Measurements from ENCODE around the gene FAF2.
"Not testable (repeated sequence)": the region's sequence is repeated elsewhere in the genome, so short reads cannot be mapped to it uniquely, and the experiment has no call there.

Gene FAF2

DNA sequence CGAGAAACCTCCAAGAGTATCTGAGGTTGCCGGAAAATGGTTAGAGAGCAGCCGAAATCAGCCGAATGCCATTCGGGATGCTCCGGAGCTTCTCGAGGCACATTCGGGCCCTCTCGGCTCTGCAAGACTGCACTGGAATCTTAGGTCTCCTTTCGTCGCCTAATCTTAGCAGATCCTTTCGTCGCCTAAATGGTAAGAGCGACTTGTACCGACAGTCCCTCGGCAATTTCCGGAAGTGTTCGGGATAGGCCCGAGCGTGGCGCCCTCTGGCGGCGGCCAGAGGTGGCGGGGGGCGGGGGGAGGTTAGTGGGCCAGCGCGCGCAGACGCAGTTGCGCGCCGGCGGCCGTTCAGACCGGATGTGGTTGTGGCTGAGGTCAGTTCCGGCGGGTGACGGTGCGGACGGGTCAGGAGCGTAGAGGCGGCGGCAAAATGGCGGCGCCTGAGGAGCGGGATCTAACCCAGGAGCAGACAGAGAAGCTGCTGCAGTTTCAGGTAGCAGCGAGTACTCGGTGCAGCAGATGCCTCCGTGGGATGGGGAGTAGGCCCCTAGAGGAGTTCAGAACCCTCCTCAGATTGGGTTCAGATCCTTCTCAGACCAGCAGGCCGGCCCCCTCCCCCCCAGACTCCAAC is at the start of gene FAF2:
FAF2 (plus strand) TSS at position 408 of the 631 bp plus-strand sequence; CDS start at position 431, 23 bp downstream.
- peak; percentile 58 for DNase-seq

- DNase-seq, result no peak
Measured at GRCh38 chr5:176400382-176401156, 47.6 kb upstream of the FAF2 start.

DNA sequence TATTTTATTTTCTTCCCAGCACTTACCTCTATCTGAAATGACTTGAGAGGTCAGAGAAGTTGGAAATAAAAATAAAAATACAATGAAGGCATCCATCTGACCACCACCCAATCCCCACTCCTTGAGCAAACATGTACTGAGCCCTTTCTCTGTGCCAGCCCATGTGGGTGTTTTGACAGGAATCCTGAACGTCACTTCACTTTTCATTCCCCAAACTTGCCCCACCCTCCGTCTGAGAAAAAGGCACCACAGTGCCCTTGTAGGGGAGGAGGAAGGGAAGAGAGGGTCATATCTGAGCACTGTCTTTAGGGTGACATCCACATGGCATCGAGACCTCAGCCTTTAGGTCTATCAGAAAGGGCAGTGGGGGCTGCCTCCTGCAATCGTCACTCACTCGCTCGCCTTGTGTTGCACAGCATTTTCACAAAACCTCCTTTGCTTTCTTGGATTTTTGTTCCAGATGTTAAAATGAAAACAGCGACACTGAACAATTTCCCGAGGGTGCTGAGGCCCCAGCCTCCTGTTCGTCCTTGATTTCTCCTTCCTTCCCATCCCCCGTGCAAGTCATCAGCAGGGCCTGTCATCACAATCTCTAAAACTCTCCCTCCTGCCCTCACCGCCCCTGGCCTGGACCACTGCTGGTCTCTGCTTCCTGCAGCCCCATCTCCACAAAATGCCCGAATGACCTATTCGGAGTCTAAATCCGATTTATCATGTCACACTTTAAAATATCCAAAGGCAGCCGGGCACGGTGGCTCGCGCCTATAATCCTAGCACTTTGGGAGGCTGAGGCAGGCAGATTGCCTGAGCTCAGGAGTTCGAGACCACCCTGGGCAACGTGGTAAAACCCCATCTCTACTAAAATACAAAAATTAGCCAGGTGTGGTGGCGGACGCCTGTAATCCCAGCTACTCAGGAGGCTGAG is 46.6 kb upstream of the FAF2 start:
- DNase-seq, result no peak

DNA sequence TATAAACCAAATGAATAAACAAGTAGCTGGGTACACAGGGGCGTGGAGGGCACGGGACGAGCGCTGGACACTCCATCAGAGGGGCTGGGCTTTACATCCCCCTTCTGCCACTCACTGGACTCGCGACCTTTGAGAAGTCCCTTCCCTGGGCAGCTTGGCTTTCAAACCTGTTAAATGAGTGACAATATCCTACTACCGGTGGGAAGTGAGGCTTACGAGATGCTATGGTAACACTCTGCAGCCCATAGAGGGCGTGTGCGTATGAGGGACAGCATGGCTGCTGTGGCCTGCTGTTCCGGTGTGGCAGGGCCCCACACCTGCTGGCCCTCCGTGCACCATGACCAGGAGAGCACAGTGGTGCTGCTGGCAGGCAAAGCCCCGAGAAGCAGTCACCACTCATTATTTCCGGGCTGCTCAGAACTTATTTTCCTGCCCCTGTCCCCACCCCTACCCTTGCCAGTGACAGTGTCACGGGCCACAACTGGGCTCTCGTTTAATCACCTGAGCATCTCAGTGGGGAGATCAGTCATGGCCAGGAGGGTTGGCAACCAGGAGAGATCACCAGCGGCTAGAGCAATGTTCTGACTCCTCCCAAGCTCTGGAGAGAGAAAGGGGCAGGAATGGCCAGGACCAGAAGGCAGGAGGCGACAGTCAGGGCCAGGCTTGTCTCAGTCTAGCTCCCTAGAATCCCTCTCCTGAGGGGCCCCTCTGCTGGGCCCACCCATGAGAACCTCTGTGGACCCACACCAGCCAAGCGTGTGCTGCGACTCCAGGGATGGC is 42.3 kb upstream of the FAF2 start:
- no peak for DNase-seq

DNA sequence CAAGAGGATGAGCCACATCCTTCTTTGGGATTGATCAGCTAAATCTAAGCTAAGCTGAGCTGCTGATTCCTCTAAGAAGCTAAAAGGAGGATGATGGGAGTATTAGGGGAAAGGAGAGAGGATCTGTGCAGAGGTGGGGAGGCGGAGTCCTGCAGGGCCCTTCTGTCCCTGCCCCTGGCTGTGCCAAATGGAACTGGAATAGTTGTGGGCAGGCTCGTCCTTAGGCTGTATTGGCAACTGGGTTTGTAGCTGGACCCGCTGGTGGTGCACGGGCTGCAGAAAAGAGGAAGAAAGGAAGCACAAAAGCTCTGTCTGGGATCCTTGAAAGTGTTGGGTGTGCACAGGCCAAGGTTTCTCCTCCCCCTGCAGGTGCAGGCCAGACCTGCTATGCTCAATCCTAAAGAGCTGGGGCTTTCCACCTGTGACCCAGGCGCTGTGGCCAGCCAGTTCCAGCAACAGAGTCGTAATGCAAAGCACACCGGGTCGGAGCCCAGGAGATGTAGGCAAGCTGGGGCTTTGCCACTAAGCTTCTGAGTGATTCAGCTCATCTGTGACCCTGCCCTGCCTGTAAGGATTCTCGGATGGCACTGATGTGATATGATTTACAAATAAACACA is 41.6 kb upstream of the FAF2 start:
- no peak for DNase-seq

DNA sequence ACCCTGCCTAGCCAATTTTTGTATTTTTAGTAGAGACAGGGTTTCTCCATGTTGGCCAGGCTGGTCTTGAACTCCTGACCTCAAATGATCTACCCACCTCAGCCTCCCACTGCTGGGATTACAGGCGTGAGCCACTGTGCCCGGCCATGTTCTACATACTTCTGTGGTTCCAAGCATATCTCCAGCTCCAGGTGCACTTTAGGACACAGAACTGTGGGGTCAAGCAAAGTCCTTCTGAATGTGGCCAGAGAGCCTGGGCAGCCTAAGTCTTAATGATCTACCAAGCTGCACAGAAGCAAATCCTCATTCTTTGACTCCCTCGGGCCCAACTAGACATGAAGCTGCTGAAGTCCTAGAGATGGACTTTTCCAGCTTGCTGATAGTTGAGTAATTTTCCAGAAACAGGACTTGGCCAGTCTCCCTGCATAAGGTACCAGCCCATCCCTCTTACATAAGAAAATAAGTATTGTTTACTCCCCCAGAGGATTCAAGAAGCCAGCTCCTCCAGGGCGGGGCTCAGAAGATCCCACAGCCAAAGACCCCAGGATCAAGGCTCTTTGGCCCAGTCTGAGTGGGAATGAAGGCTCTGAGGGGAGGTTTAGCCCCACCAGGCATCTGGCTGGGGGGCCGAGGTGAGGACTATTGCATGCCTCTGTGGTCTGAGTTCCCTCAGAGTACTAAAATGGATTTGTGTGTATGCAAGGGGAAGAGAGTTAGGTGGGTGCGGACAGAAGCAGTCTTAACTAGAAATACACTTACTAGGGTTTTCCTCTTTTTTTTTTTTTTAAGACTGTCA is 40.5 kb upstream of the FAF2 start:
- DNase-seq, result no peak

DNA sequence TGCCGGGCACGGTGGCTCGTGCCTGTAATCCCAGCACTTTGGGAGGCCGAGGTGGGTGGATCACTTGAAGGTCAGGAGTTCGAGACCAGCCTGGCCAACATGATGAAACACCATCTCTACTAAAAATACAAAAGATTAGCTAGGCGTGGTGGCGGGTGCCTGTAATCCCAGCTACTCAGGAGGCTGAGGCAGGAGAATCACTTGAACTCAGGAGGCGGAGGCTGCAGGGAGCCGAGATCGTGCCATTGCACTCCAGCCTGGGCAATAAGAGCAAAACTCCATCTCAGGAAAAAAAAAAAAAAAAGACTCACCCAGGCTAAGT is 40.0 kb upstream of the FAF2 start:
- DNase-seq, result not testable (repeated sequence)

GRCh38 chr5:176408590-176408989 is 39.6 kb upstream of the FAF2 start:
- no peak for DNase-seq

GRCh38 chr5:176409765-176410164 is 38.4 kb upstream of the FAF2 start:
- no peak for DNase-seq

- DNase-seq, result no peak
Measured at GRCh38 chr5:176410486-176411180, 37.6 kb upstream of the FAF2 start.

DNA sequence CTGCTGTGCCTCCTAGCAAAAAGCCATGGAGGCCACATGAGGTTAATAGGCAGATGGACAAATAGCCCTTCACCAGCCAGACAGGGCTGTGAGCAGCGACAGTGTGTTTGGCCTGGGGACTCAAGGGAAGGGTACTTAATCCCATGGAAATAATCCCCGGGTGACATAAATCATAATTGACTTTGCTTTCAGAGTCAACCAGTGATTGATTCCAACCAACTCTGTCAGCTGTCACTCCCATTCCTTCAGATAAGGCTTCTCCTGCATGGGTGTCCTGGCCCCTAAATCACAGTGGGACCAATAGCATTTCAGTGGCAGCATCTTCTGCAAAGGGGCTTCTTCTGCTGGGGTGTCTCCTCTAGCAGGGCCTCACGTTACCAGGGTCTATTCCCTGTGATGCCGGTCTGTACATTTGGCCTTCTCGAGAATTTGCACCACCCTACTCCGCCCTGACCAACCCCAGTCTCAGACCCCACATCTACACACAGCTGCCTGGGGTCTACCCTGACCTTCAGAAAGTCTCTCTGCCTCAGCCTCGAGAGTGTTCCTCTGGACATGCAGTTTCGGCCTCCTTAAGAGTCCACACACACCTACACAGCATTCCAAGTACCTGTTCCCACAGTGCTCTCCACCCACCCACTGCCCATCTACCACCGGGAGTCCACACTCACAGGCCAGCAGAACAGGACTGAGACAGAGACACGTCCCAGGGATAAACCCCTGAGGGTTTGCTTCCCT is 35.5 kb upstream of the FAF2 start:
- DNase-seq, result no peak

GRCh38 chr5:176413255-176413565 is 35.0 kb upstream of the FAF2 start:
- DNase-seq, result no peak

DNA sequence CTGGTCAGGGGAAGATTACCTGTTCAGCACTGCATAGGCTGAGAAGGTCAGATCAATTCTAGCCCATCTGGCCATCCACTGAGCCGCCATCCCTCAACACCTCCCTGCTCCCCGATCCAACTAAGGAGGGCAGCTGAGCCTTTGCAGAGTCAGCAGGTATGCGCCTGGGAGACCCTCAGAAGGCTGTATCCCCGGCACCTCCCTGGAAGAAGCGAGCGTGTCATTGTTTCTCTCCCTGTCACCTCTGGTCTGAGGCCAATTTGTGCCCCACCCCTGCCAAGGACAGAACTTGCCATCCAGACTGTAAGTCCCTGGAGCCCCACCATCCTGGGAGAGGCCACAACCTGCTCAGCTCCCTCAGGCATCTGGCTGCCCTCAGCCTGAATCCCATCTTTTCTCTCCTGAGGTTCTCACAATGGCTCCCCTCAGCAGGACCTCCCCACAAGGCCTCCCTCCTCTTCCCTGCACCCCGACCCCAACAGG is 34.4 kb upstream of the FAF2 start:
- no peak for DNase-seq

DNA sequence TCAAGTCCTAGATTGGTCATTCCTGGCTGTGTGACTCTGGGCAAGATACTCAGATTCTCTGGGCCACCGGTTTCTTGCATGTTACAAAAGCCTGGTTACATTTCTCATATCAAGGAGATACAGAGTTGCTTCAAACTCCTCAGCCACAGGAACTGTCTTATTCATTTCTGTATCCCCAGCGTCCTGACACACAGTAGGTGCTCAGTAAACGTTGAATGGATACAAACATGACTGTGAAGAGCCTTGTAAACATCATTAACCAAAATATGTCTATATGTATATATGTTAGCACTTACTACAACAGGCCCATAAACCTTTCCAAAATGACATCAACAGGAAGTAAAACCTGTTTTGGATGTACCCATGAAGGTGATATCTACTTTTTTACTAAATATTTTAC is 33.5 kb upstream of the FAF2 start:
- no peak for DNase-seq

DNA sequence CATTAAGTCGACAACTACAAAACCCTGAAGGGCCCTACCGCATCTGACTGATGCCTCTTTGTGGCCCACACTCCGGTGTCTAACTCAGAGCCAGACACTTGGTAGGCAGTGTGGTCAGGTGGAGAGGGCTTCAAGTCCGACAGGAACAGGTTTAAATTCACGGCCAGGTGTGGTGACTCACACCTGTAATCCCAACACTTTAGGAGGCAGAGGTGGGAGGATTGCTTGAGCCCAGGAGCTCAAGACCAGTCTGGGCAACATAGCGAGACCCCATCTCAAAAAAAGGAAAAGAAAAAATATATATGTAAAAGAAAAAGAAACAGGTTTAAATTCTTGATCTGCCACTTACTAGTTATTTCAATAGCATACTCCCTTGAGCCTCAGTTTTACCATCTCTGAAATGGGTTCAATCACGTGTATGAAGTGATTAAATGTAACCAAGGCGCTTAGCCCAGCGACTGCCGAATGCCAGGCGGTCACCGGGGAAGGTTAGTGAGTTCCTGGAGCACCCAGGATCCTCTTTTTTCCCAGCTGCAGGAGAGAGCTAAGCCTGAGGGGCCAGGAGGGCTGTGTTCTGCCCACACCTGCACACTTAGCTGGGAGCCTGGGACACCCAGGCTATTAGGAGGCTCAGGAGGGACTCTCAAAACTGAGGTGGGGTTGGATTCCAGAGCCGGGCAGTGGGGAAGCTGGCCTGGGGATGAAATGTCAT is 32.8 kb upstream of the FAF2 start:
- DNase-seq, result no peak

- DNase-seq, result peak; percentile 4
Measured at GRCh38 chr5:176415952-176416924, 31.9 kb upstream of the FAF2 start, which contains the start of gene CLTB. CLTB (minus strand) TSS chr5:176416539; CDS start chr5:176416363, 176 bp downstream.

DNA sequence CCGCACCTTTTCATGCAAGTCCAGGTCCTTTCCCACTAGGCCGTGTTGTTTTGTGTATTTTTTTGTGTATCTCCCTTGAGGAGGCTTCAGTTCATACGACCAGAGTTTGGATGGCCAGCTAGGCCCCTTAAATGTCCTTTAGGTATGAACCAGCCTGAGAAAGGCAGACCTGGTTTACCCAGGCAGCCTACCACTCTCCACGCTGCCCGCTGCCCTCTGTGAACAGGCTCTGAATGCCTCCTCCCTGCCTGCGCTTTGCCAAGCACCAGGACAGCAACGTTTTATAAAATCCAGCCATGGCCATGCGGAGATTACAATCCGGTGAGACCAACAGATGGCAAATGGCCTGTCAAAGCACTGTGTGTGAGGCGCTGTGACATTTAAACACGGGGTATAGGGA is 31.2 kb upstream of the FAF2 start:
- no peak for DNase-seq

DNA sequence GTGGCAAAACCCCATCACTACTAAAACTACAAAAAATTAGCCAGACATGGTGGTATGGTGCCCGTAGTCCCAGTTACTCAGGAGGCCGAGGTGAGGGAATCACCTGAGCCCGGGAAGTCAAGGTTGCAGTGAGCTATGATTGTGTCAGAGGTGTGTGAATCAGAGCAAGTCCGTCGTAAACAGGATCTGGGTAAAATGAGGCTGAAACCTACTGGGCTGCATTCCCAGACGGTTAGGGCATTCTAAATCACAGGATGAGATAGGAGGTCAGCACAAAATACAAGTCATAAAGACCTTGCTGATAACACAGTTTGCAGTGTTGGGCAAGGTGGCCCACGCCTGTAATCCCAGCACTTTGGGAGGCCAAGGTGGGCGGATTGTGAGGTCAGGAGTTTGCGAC is 29.9 kb upstream of the FAF2 start:
- no peak for DNase-seq

All from NCI-H1417 treated with DMSO at 0.1 percent for 48 hours (cell line).